HCT116 (cell line): ENCODE measurements around the gene U2AF2. TPM values are rescaled to one million over a fixed set of nuclear protein-coding genes. Genes with fewer than 3 reads are reported as not detected.
A peak's percentile ranks its signal among the peaks of the same experiment; 100 is the strongest.

Source experiments
- ATAC-seq: fragments of 200-7000 bp; cut with Tn5 transposase; 2 replicates; pipeline ENCODE4 v1.9.1; 2020; ENCODE audit warnings: mild to moderate bottlenecking, moderate library complexity
- BruUV-seq: library from RNA; stranded (reverse); fragments of 400-500 nt; replicated peaks from 2 replicates; lab custom pipeline; 2021; lab: Mats Ljungman, UMichigan
- CTCF ChIA-PET: fragments of 300-600 bp; sonication (Branson Sonifier 250); formaldehyde crosslinking; loops from one replicate; lab custom pipeline; 2021; ENCODE audit warnings: antibody characterized with exemption; lab: Charles Lee
- POLR2A ChIA-PET: fragments of 300-600, 350-600 bp; sonication (Branson Sonifier 250); formaldehyde crosslinking; loops from one replicate; lab custom pipeline; 2021; ENCODE audit warnings: antibody characterized with exemption; lab: Charles Lee
- RAD21 ChIA-PET, 2 experiments: fragments of 300-600 bp; sonication (Branson Sonifier 250); formaldehyde crosslinking; loops; one replicate each; lab custom pipeline; 2023; ENCODE audit warnings: low total read pairs in 2 of 2; ENCODE audit not compliant: uncharacterized antibody in 2 of 2, unreplicated experiment in 2 of 2, low non-redundant PET in 1 of 2; lab: Charles Lee
- DNase-seq: peaks from one replicate; pipeline ENCODE4 v3.0.0-alpha.2; 2010; ENCODE audit warnings: low read depth, low spot score
- H2AFZ ChIP-seq: fragments of 200-600 bp; shearing (Covaris generic), sonication (generic); 2 replicates; pipeline ENCODE4 v1.6.1; 2017; ENCODE audit warnings: low read depth, mixed run types, mixed read lengths, antibody characterized with exemption, low read length; ENCODE audit not compliant: poor library complexity, severe bottlenecking
- H3K27ac ChIP-seq: 2 replicates; pipeline ENCODE4 v1.5.1; 2012; ENCODE audit warnings: low read depth, low read length
- H3K27me3 ChIP-seq: fragments of 200-600 bp; sonication (generic); 2 replicates; pipeline ENCODE4 v1.6.1; 2016; ENCODE audit warnings: mixed run types, low read length, mixed read lengths; ENCODE audit not compliant: insufficient read depth
- H3K36me3 ChIP-seq, 2 experiments: fragments of 200-500 bp in 1 of 2; fragments of 200-600 bp in 1 of 2; sonication (Bioruptor generic) in 1 of 2; sonication (generic) in 1 of 2; 2 replicates each; pipeline versions ENCODE4 v1.5.1 to v1.6.1; 2014 to 2016; ENCODE audit warnings: low read length in 2 of 2, inconsistent platforms in 1 of 2, mixed read lengths in 1 of 2, mixed run types in 1 of 2; ENCODE audit not compliant: insufficient read depth in 2 of 2, control insufficient read depth in 1 of 2
- H3K4me1 ChIP-seq, 2 experiments: fragments of 200-600 bp in 1 of 2; sonication (generic) in 1 of 2; 2 replicates each; pipeline versions ENCODE4 v1.5.1 to v1.6.1; 2012 to 2017; ENCODE audit warnings: low read length in 2 of 2, inconsistent platforms in 1 of 2, mild to moderate bottlenecking in 1 of 2, mixed read lengths in 1 of 2, mixed run types in 1 of 2, moderate library complexity in 1 of 2; ENCODE audit not compliant: insufficient read depth in 2 of 2, control insufficient read depth in 1 of 2
- H3K4me2 ChIP-seq: fragments of 200-600 bp; sonication (generic); 2 replicates; pipeline ENCODE4 v1.6.1; 2017; ENCODE audit warnings: mixed run types, low read length, mixed read lengths
- H3K4me3 ChIP-seq, 2 experiments: fragments of 200-600 bp in 1 of 2; sonication (generic) in 1 of 2; replicated peaks in 1 of 2; 2 replicates each; pipeline ENCODE4 v1.5.1; 2011 to 2016; ENCODE audit warnings: low read length in 2 of 2, control low read depth in 1 of 2, low read depth in 1 of 2, mild to moderate bottlenecking in 1 of 2, mixed read lengths in 1 of 2, mixed run types in 1 of 2
- H3K79me2 ChIP-seq: fragments of 200-600 bp; sonication (generic); 2 replicates; pipeline ENCODE4 v1.6.1; 2017; ENCODE audit warnings: mild to moderate bottlenecking, mixed run types, low read length, moderate library complexity, mixed read lengths; ENCODE audit not compliant: insufficient read depth
- H3K9ac ChIP-seq: fragments of 200-600 bp; sonication (generic); 2 replicates; pipeline ENCODE4 v1.6.1; 2016; ENCODE audit warnings: low read length, mixed read lengths
- H3K9me2 ChIP-seq: fragments of 200-600 bp; sonication (generic), shearing (Covaris generic); 2 replicates; pipeline ENCODE4 v1.6.1; 2017; ENCODE audit warnings: mixed run types, mild to moderate bottlenecking, moderate library complexity; ENCODE audit not compliant: insufficient read depth
- H3K9me3 ChIP-seq, 2 experiments: fragments of 200-500 bp in 1 of 2; fragments of 200-600 bp in 1 of 2; sonication (Bioruptor generic) in 1 of 2; sonication (generic) in 1 of 2; 2 replicates each; pipeline ENCODE4 v1.6.1; 2014 to 2017; ENCODE audit warnings: low read length in 2 of 2, mixed read lengths in 2 of 2, inconsistent platforms in 1 of 2, low read depth in 1 of 2, mild to moderate bottlenecking in 1 of 2, mixed run types in 1 of 2, moderate library complexity in 1 of 2; ENCODE audit not compliant: control insufficient read depth in 1 of 2, insufficient read depth in 1 of 2
- H4K20me1 ChIP-seq: fragments of 200-600 bp; sonication (generic), shearing (Covaris generic); 2 replicates; pipeline ENCODE4 v1.6.1; 2017; ENCODE audit warnings: mixed run types, mild to moderate bottlenecking, moderate library complexity; ENCODE audit not compliant: insufficient read depth
- CEBPB ChIP-seq: IDR thresholded peaks from 2 replicates; pipeline ENCODE4 v1.6.1; 2012; ENCODE audit warnings: low read depth
- CTCF ChIP-seq, 3 experiments: fragments of 200-600 bp in 1 of 3; sonication (generic) in 1 of 3; IDR thresholded peaks in 2 of 3; conservative IDR thresholded peaks in 1 of 3; 2 replicates each; pipeline ENCODE4 v1.5.1; 2012 to 2017; ENCODE audit warnings: low read depth in 2 of 3, low read length in 2 of 3, antibody characterized with exemption in 1 of 3, borderline replicate concordance in 1 of 3, control low read depth in 1 of 3, mild to moderate bottlenecking in 1 of 3, mixed read lengths in 1 of 3, mixed run types in 1 of 3, moderate library complexity in 1 of 3; ENCODE audit not compliant: insufficient read depth in 1 of 3
- EGR1 ChIP-seq: IDR thresholded peaks from 2 replicates; pipeline ENCODE4 v1.6.1; 2012; ENCODE audit warnings: low read depth
- EZH2 ChIP-seq: fragments of 200-600 bp; sonication (generic); IDR thresholded peaks from 2 replicates; pipeline ENCODE4 v1.6.1; 2017; ENCODE audit warnings: antibody characterized with exemption, mixed run types
- EZH2phosphoT487 ChIP-seq: fragments of 200-600 bp; IDR thresholded peaks from 2 replicates; pipeline ENCODE4 v1.6.1; 2018; ENCODE audit warnings: antibody characterized with exemption, borderline replicate concordance
- RAD21 ChIP-seq: IDR thresholded peaks from 2 replicates; pipeline ENCODE4 v1.6.1; 2012; ENCODE audit warnings: low read depth, mild to moderate bottlenecking
- ZFX ChIP-seq: fragments of 450-650 bp; IDR thresholded peaks from 2 replicates; pipeline ENCODE4 v1.6.1; 2017
- intact Hi-C: fragments of 100-400 bp; cut with micrococcal nuclease; formaldehyde crosslinking; loops from 2 replicates; pipeline ENCODE4 v1.10.0; 2022
- total RNA-seq: library from RNA; stranded (reverse); gene quantifications from one replicate; pipeline ENCODE4 v1.2.1, GENCODE V29; 2021; ENCODE audit not compliant: unreplicated experiment
- TF ChIP-seq, protein P1 (sequence below): IDR thresholded peaks from 2 replicates; pipeline ENCODE4 v1.6.1; 2012; ENCODE audit warnings: low read depth

U2AF2 gene
- total RNA-seq, 1 experiment from 2014 or later = 259 TPM

- ChIA-PET POLR2A (interaction anchor here (0.7 to 2.0 kb wide), 4 partner anchors 8 to 486 kb away, joined by 3 to 9 read pairs (median 6); partner anchors contain the start of genes U2AF2 and ZNF784), CTCF (interaction anchor here (0.6 to 4.6 kb wide), 19 partner anchors 8 to 751 kb away, joined by 3 to 28 read pairs (median 6); partner anchors contain the start of genes FIZ1, ISOC2, RDH13 and U2AF2), RAD21 (interaction anchor here (0.5 to 1.4 kb wide), 4 partner anchors 22 to 166 kb away, joined by 3 to 6 read pairs (median 4); no protein-coding TSS in a partner anchor)
- Histone ChIP-seq H3K9me2 (no peaks in the 10 kb centered on the region), H3K36me3 (0 out of 4 replicates have a peak, but pooled peaks cover 0 to 3% of the 10 kb centered on the region in 2 experiments), H3K4me2 (peak overlapping the region; percentile 62), H3K27ac (no peak overlapping the region; the same call in 1 of the 2 replicates), H2AFZ (peak overlapping the region; percentile 80), H3K9me3 (no peaks in the 10 kb centered on the region), H3K4me1 (peaks cover 22 to 36% of the 10 kb centered on the region in 2 experiments), H3K79me2 (peaks cover 28% of the 10 kb centered on the region), H3K9ac (peak overlapping the region; percentile 40; the same call in 1 of the 2 replicates), H4K20me1 (no peaks in the 10 kb centered on the region), H3K4me3 (peak overlapping the region in 1 of 2 experiments; percentile 19; a peak in 2 of 4 replicates), H3K27me3 (no peaks in the 10 kb centered on the region)
- no TSS peak for BruUV-seq
- ATAC-seq (peak; percentile 69), DNase-seq (peak; percentile 95)
- intact Hi-C loops = loop anchor here (1.0 to 10.0 kb wide), 5 partner anchors 21 to 978 kb away; partner anchors contain the start of gene TNNT1
- no peak for TF ChIP-seq ZFX
- no peak for TF ChIP-seq EGR1
- no peak for TF ChIP-seq EZH2phosphoT487
- no peak for TF ChIP-seq CEBPB
- peak; percentile 73 for TF ChIP-seq RAD21
- no peak for TF ChIP-seq EZH2
- TF ChIP-seq CTCF (IDR thresholded peaks at IDR 0.05 in 2 of 3, conservative IDR thresholded peaks at IDR 0.05 in 1 of 3; ENCODE audit: borderline replicate concordance in 1 of 3, insufficient read depth in 1 of 3, low read depth in 2 of 3, low read length in 2 of 3) = peak; percentile 71 to 89 (median 86)
- TF ChIP-seq, protein P1, sequence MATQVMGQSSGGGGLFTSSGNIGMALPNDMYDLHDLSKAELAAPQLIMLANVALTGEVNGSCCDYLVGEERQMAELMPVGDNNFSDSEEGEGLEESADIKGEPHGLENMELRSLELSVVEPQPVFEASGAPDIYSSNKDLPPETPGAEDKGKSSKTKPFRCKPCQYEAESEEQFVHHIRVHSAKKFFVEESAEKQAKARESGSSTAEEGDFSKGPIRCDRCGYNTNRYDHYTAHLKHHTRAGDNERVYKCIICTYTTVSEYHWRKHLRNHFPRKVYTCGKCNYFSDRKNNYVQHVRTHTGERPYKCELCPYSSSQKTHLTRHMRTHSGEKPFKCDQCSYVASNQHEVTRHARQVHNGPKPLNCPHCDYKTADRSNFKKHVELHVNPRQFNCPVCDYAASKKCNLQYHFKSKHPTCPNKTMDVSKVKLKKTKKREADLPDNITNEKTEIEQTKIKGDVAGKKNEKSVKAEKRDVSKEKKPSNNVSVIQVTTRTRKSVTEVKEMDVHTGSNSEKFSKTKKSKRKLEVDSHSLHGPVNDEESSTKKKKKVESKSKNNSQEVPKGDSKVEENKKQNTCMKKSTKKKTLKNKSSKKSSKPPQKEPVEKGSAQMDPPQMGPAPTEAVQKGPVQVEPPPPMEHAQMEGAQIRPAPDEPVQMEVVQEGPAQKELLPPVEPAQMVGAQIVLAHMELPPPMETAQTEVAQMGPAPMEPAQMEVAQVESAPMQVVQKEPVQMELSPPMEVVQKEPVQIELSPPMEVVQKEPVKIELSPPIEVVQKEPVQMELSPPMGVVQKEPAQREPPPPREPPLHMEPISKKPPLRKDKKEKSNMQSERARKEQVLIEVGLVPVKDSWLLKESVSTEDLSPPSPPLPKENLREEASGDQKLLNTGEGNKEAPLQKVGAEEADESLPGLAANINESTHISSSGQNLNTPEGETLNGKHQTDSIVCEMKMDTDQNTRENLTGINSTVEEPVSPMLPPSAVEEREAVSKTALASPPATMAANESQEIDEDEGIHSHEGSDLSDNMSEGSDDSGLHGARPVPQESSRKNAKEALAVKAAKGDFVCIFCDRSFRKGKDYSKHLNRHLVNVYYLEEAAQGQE = no peak
Observed at GRCh38 chr19:55632463-55632834, 22.4 kb upstream of the U2AF2 start.
